ENCODE results near the gene UIMC1.

UIMC1 gene

DNA sequence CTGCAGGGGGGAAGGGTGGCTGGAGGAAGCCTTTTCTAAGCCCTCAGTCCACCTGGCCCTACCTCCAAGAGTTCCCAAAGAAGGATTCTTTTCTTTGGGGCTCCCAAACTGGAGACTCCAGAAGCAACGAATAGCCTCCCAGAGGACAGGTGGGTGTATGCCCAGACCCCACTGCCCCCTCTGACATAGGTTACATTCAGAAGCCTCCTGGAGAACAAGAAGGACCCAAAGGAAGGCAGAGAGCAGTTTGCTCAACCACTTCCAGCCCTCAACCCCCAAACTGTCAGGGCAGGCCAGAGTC lies 117.8 kb downstream of the UIMC1 start:
- WGBS (ENCODE audit: insufficient coverage), result 100% methylated on average over 1 of the region's 1 CpG
- Histone ChIP-seq H3K27ac (ENCODE audit: insufficient read depth in 1 of 2, low read depth in 1 of 2, low read length in 2 of 2, poor library complexity in 1 of 2, severe bottlenecking in 2 of 2) (no peak overlapping the region), H3K27me3 (replicated peaks in 2 of 5; ENCODE audit: control insufficient read depth in 4 of 5, insufficient read depth in 5 of 5, low read length in 4 of 5) (peaks cover 0 to 12% (median 10%) of the 10 kb centered on the region in 5 experiments), H3K36me3 (ENCODE audit: control insufficient read depth in 4 of 4, insufficient read depth in 4 of 4, low read length in 3 of 4) (no peaks in the 10 kb centered on the region), H3K9me3 (ENCODE audit: control extremely low read depth in 1 of 5, control insufficient read depth in 4 of 5, insufficient read depth in 2 of 5, low read depth in 1 of 5, low read length in 4 of 5) (no peaks in the 10 kb centered on the region), H3K4me3 (ENCODE audit: control insufficient read depth in 1 of 7, extremely low read depth in 1 of 7, insufficient read depth in 4 of 7, low read depth in 2 of 7, low read length in 6 of 7) (no peak overlapping the region), H3K4me1 (ENCODE audit: control extremely low read depth in 1 of 4, control insufficient read depth in 4 of 4, insufficient read depth in 4 of 4, low read length in 3 of 4) (no peaks in the 10 kb centered on the region)
- no peak for DNase-seq
- ChIA-PET POLR2A (no interaction called here), CTCF (interaction anchor here (1.7 kb wide), 1 partner anchor 10 kb away, joined by 3 read pairs; the partner anchor contains the start of gene HK3)

DNA sequence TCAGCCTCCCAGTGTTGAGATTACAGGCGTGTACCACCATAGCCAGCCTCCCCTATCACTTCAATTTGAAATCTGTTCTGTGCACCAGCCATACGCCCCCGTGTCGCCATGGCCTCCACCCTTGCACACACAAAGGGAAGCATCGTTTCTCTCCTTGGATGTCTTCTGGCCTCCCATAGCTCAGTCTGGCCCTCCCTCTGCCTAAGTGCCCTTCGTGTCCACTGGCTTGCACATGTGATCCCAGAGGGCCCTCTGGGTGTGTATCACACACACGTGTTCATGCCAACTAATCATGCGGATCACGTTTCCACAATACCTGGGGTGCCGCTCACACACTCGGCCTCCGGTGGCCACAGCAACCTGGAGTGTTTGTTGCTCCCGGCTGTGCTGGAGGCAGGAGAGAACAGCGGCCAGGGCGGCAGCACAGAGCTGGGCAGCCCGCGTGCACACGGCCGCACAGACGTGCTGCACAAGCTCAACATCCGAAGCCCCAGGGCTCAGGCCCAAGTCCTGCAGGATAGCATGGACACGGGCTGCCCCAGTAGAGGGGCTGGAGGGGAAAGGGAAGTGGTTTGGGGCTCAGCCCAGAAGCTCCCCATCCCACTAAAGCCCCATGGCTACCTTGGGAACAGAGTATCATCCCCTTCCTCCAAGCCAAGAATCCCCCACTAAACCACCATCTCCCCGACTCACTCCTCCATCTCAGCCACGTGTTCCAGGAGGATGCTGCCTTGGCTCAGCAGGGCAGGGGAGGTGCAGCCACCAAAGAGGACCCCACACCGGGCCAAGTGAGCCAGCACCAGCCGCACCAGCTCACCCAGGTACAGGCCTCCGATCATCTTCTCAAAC lies 118.3 kb downstream of the UIMC1 start:
- Histone ChIP-seq H3K4me1 (ENCODE audit: control extremely low read depth in 1 of 4, control insufficient read depth in 4 of 4, insufficient read depth in 4 of 4, low read length in 3 of 4) (no peaks in the 10 kb centered on the region), H3K4me3 (ENCODE audit: control insufficient read depth in 1 of 7, extremely low read depth in 1 of 7, insufficient read depth in 4 of 7, low read depth in 2 of 7, low read length in 6 of 7) (no peak overlapping the region), H3K36me3 (ENCODE audit: control insufficient read depth in 4 of 4, insufficient read depth in 4 of 4, low read length in 3 of 4) (no peaks in the 10 kb centered on the region), H3K9me3 (ENCODE audit: control extremely low read depth in 1 of 5, control insufficient read depth in 4 of 5, insufficient read depth in 2 of 5, low read depth in 1 of 5, low read length in 4 of 5) (no peaks in the 10 kb centered on the region), H3K27ac (ENCODE audit: insufficient read depth in 1 of 2, low read depth in 1 of 2, low read length in 2 of 2, poor library complexity in 1 of 2, severe bottlenecking in 2 of 2) (no peak overlapping the region), H3K27me3 (replicated peaks in 2 of 5; ENCODE audit: control insufficient read depth in 4 of 5, insufficient read depth in 5 of 5, low read length in 4 of 5) (peaks cover 0 to 12% (median 7%) of the 10 kb centered on the region in 5 experiments)
- CTCF ChIA-PET, result interaction anchor here (1.7 kb wide), 1 partner anchor 10 kb away, joined by 3 read pairs; the partner anchor contains the start of gene HK3
- 93% methylated on average over 24 of the region's 27 CpGs for WGBS (ENCODE audit: insufficient coverage)
- POLR2A ChIA-PET, result no interaction called here
- no peak for DNase-seq

DNA sequence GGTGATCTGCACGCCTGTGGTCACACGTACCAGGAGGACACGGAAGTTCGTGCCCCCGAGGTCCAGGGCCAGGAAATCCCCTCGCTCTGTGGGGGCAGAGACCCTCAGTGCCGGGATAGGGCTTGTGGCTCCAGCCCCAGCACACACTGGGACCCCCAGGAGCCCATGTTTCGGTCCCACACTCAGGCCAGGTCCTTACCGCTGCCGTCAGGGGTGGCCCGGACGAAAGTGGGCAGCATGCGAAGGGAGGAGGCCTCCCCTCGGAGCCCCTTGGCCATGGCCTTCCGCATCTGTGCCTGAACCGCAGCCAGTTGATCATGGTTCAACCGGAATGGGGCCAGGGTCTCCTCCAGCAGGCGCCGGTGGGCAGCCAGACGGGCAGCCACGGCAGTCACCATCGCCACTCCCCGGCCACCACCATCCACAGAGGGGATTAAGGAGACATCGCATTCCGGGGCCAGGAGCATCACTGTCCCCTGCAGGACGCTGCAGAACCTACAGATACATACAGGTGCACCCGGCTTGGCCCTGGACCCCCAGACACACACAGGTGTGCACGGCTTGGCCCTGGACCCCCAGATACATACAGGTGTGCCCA lies 119.2 kb downstream of the UIMC1 start:
- CTCF ChIA-PET, result interaction anchor here (1.7 kb wide), 1 partner anchor 11 kb away, joined by 3 read pairs; the partner anchor contains the start of gene HK3

DNA sequence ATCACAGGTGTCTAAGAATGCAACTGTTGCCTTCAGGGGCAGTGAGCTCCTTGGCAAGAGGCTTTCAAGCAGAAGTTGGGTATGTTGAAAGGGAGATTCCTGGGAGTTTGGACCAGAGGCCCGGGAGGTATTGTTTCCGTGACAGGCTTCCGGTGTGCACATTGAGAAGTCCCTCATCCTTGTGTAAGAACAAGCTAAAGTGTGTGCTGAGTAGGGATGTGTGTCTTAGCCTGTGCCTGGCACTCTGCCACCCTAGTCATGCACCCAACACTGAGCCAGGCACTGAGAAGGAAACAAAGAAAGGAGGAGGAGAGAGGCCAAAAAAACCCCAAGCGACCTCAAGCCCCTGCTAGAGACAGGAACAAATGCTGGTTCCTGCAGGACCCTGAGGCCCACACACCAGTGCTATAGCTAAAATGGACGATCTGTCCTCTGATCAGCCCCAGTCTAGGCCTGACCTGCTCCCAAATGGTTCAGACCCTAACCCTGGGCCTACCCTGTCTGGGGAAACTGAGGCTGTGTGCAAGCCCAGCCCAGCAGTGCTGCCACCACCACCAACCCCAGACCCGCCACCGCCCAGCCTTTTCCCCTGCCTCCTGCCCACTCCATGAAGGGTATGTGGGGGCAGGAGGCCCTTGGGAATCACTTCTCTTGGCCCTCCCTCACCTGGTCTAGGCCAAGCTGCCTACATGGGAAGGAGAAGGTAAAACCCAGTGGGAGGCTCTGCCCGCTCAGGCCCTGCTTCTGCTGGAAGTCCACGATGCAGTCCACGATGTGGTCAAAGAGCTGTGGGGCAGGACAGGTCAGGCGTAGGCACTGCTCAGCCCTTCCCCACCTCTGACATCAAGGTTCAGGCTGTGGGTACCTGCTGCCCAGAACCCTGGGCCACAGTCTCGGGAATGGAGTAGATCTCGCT lies 120.0 kb downstream of the UIMC1 start:
- ChIA-PET CTCF (no interaction called here), POLR2A (interaction anchor here (0.6 to 1.1 kb wide), 2 partner anchors 10 to 72 kb away, joined by 3 to 5 read pairs; no protein-coding TSS in a partner anchor)
- 95% methylated on average over 10 of the region's 13 CpGs for WGBS (ENCODE audit: insufficient coverage)
- Histone ChIP-seq H3K4me3 (ENCODE audit: control insufficient read depth in 1 of 7, extremely low read depth in 1 of 7, insufficient read depth in 4 of 7, low read depth in 2 of 7, low read length in 6 of 7) (no peak overlapping the region), H3K27me3 (replicated peaks in 2 of 5; ENCODE audit: control insufficient read depth in 4 of 5, insufficient read depth in 5 of 5, low read length in 4 of 5) (peaks cover 0 to 9% (median 9%) of the 10 kb centered on the region in 5 experiments), H3K27ac (ENCODE audit: insufficient read depth in 1 of 2, low read depth in 1 of 2, low read length in 2 of 2, poor library complexity in 1 of 2, severe bottlenecking in 2 of 2) (no peak overlapping the region), H3K36me3 (ENCODE audit: control insufficient read depth in 4 of 4, insufficient read depth in 4 of 4, low read length in 3 of 4) (no peaks in the 10 kb centered on the region), H3K4me1 (ENCODE audit: control extremely low read depth in 1 of 4, control insufficient read depth in 4 of 4, insufficient read depth in 4 of 4, low read length in 3 of 4) (no peaks in the 10 kb centered on the region), H3K9me3 (ENCODE audit: control extremely low read depth in 1 of 5, control insufficient read depth in 4 of 5, insufficient read depth in 2 of 5, low read depth in 1 of 5, low read length in 4 of 5) (no peaks in the 10 kb centered on the region)
- no peak for DNase-seq

More for the DNA sequence above, 119.2 kb downstream of the UIMC1 start:
- Histone ChIP-seq H3K4me1 (ENCODE audit: control extremely low read depth in 1 of 4, control insufficient read depth in 4 of 4, insufficient read depth in 4 of 4, low read length in 3 of 4) (no peaks in the 10 kb centered on the region), H3K36me3 (ENCODE audit: control insufficient read depth in 4 of 4, insufficient read depth in 4 of 4, low read length in 3 of 4) (no peaks in the 10 kb centered on the region), H3K4me3 (ENCODE audit: control insufficient read depth in 1 of 7, extremely low read depth in 1 of 7, insufficient read depth in 4 of 7, low read depth in 2 of 7, low read length in 6 of 7) (no peak overlapping the region), H3K27ac (ENCODE audit: insufficient read depth in 1 of 2, low read depth in 1 of 2, low read length in 2 of 2, poor library complexity in 1 of 2, severe bottlenecking in 2 of 2) (no peak overlapping the region), H3K27me3 (replicated peaks in 2 of 5; ENCODE audit: control insufficient read depth in 4 of 5, insufficient read depth in 5 of 5, low read length in 4 of 5) (peaks cover 0 to 12% (median 2%) of the 10 kb centered on the region in 5 experiments), H3K9me3 (ENCODE audit: control extremely low read depth in 1 of 5, control insufficient read depth in 4 of 5, insufficient read depth in 2 of 5, low read depth in 1 of 5, low read length in 4 of 5) (no peaks in the 10 kb centered on the region)
- DNase-seq, result no peak
- 91% methylated on average over 28 of the region's 28 CpGs for WGBS (ENCODE audit: insufficient coverage)
- POLR2A ChIA-PET, result no interaction called here

DNA sequence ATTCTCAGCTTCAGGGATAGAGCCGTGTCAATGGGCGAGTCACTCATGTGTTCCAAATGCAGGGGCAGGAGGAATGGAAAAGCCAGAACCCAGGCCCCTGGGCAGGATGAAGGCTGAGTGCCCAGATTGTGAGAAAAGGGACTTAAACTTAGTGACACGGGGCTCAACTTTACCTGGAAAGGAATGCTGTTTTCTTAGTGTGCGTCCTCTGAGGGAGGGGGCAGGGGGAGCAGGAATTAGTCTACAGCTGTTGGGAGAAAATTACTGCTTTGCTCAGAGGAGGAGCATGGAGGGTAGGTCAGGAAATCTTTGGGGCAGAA lies 122.0 kb downstream of the UIMC1 start:
- H3K9me3 ChIP-seq (ENCODE audit: control extremely low read depth in 1 of 5, control insufficient read depth in 4 of 5, insufficient read depth in 2 of 5, low read depth in 1 of 5, low read length in 4 of 5), result no peaks in the 10 kb centered on the region
- 93% methylated on average over 4 of the region's 4 CpGs for WGBS (ENCODE audit: insufficient coverage)
- H3K4me3 ChIP-seq (ENCODE audit: control insufficient read depth in 1 of 7, extremely low read depth in 1 of 7, insufficient read depth in 4 of 7, low read depth in 2 of 7, low read length in 6 of 7), result no peak overlapping the region
- POLR2A ChIA-PET, result no interaction called here
- no peaks in the 10 kb centered on the region for H3K4me1 ChIP-seq (ENCODE audit: control extremely low read depth in 1 of 4, control insufficient read depth in 4 of 4, insufficient read depth in 4 of 4, low read length in 3 of 4)
- no peaks in the 10 kb centered on the region for H3K36me3 ChIP-seq (ENCODE audit: control insufficient read depth in 4 of 4, insufficient read depth in 4 of 4, low read length in 3 of 4)
- CTCF ChIA-PET, result no interaction called here
- peaks cover 0 to 7% (median 4%) of the 10 kb centered on the region in 5 experiments for H3K27me3 ChIP-seq (replicated peaks in 2 of 5; ENCODE audit: control insufficient read depth in 4 of 5, insufficient read depth in 5 of 5, low read length in 4 of 5)
- DNase-seq, result no peak
- H3K27ac ChIP-seq (ENCODE audit: insufficient read depth in 1 of 2, low read depth in 1 of 2, low read length in 2 of 2, poor library complexity in 1 of 2, severe bottlenecking in 2 of 2), result no peak overlapping the region

DNA sequence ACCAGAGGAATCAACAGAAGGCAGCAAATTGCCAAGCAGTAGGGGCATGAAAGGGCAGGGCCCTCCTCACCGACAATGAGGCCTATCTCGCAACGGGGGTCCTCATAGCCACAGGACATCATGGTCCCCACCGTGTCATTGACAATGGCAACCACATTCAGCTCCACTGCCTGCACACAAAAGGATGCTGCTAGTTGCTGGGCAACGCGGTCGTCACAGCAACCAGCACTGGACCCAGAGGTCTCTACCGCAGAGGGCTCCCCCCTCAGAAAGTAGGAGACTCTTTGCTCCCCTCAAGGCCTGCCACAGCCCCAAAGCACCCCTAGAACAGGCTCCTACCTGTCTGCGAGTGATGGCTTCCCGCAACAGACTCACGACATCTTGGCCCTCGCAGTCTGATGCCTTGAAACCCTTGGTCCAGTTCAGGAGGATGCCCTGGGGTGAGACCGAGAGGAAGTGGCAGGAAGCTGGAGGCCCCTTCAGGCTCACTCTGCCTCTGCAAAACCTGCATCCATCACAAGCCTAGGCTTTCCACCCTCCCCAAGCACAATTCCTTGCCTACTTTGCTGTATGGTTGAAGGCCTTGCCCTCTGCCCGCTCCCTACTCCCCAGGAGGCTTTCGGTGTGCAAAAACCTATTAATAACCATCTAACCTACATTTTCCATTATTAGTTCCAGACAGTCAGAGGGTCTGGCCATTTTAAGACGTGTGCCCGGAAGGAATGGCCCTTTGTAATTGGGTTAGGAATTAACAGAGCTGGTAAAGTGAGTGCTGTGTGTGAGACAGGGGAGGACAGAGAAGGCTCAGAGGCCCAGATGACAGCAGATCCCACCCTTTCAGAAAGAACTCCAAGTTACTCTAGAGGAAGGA lies 122.6 kb downstream of the UIMC1 start:
- H3K4me3 ChIP-seq (ENCODE audit: control insufficient read depth in 1 of 7, extremely low read depth in 1 of 7, insufficient read depth in 4 of 7, low read depth in 2 of 7, low read length in 6 of 7), result no peak overlapping the region
- 96% methylated on average over 12 of the region's 17 CpGs for WGBS (ENCODE audit: insufficient coverage)
- H3K9me3 ChIP-seq (ENCODE audit: control extremely low read depth in 1 of 5, control insufficient read depth in 4 of 5, insufficient read depth in 2 of 5, low read depth in 1 of 5, low read length in 4 of 5), result no peaks in the 10 kb centered on the region
- no peaks in the 10 kb centered on the region for H3K4me1 ChIP-seq (ENCODE audit: control extremely low read depth in 1 of 4, control insufficient read depth in 4 of 4, insufficient read depth in 4 of 4, low read length in 3 of 4)
- H3K27ac ChIP-seq (ENCODE audit: insufficient read depth in 1 of 2, low read depth in 1 of 2, low read length in 2 of 2, poor library complexity in 1 of 2, severe bottlenecking in 2 of 2), result no peak overlapping the region
- peaks cover 0 to 8% (median 4%) of the 10 kb centered on the region in 5 experiments for H3K27me3 ChIP-seq (replicated peaks in 2 of 5; ENCODE audit: control insufficient read depth in 4 of 5, insufficient read depth in 5 of 5, low read length in 4 of 5)
- no peak for DNase-seq
- ChIA-PET POLR2A (no interaction called here), CTCF (interaction anchor here (0.9 kb wide), 1 partner anchor 12 kb away, joined by 3 read pairs; no protein-coding TSS in a partner anchor)
- no peaks in the 10 kb centered on the region for H3K36me3 ChIP-seq (ENCODE audit: control insufficient read depth in 4 of 4, insufficient read depth in 4 of 4, low read length in 3 of 4)
